COLO668 (cell line): ENCODE measurements around the gene MYEF2.

Experiments
- DNase-seq: peaks from one replicate; lab custom pipeline; 2025; ENCODE audit not compliant: unreplicated experiment; lab: John Stamatoyannopoulos, UW

MYEF2 gene

GRCh38 chr15:48090115-48090514 lies 88.0 kb downstream of the MYEF2 start:
- no peak for DNase-seq

GRCh38 chr15:48089702-48090101 lies 88.4 kb downstream of the MYEF2 start:
- no peak for DNase-seq

- DNase-seq = no peak
These were observed 90.3 kb downstream of the MYEF2 start for GRCh38 chr15:48087844-48088243.

DNA sequence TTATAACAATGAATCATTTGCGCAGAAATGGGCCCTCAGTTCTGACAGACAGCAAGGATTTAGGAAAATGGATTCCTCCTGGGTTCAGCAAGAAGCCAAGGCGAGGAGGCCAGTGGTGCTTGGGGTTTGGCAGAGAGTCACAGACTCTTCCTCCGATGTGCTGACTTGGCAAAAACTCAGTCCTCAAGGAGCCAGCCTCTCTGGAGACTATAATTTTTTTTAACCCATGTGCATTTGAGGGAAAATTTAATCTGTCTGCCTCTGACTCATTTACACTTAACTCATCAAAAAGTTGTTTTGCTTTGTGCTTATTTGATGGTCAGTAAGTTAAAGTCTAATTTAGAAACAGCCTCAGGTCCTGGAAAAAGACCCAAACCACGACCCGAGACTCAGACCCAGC lies 91.5 kb downstream of the MYEF2 start:
- DNase-seq = no peak

DNA sequence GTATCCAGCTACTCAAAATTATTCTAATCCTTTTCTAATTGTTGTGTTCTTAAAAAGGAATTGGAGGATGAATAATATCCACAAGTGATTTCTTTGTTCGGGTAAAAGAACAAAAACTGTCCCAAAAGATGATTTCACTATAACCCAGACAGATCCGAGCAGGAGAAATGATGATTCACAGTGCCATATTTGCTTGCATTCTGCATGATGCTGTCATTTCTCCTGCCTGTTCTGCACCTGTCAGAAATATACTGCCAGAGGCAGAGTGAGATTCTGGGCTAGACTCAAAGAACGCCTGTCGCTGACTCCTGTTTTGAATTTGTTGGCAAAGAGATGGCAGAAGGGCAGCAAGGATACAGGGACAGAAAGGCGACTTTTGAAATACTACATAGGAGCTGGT lies 92.0 kb downstream of the MYEF2 start:
- no peak for DNase-seq

- no peak for DNase-seq
These were observed 92.5 kb downstream of the MYEF2 start for GRCh38 chr15:48085591-48085930.

DNA sequence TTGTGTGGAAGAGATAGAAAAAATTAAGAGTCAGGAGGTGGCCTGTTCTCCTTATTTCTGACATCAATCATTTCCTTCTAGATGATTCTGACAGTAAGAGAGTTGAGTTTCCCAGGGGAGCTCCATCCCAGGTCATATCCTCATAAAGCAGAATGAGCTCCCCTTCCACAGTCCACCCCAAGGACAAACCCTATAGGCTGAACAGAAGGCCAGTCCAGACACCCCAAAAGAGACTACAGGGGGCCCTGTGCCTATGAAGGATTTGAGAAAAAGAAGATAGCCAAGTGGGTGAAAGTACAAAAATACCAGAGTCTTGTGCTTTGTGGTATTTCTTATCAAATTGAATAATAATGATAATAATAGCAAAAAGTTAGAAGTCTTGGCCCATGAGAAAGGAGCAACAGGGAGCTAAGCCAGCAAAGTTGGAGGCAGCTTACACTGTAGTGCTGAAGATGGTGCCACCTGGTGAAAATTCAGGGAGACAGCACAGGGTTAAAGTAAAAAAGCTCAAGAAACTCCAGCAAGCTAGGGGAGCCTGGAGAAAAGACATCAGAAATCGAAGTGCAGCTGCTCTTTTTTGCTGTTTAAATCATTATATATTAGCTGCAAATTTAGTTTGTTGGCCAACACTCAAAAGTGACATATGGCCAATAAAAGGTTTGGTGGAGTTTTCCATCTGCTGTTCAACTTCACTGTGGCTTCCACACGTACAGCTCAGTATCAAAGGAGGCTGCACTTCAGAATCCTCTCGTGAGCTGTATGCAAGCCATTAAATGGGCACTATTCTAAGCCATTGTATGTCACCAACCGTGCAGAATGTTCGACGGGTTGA lies 93.1 kb downstream of the MYEF2 start:
- peak; percentile 10 for DNase-seq
